ENCODE measurements around the gene CNOT6L.

GRCh38 chr4:77817304-77818072, 1.7 kb downstream of the CNOT6L start:
- TF ChIP-seq CTCF (conservative IDR thresholded peaks at IDR 0.05), result no peak
- no peak for TF ChIP-seq ZFX (IDR thresholded peaks at IDR 0.05)

Data from C4-2B (cell line).